RCC 7860 (cell line): ENCODE measurements around the gene FOXO6.

Experiments used
- DNase-seq: peaks from one replicate; pipeline ENCODE4 v3.0.0-alpha.2; 2015; ENCODE audit warnings: low spot score
- FAIRE-seq: peaks from 2 replicates; lab custom pipeline; 2012; peaks lifted over from hg19 to GRCh38; lab: Jason Lieb, UNC

The FOXO6 gene

GRCh38 chr1:41360786-41361494 lies at the start of gene FOXO6:
Gene FOXO6 (plus strand): TSS chr1:41361434.
- DNase-seq (peak; percentile 94), FAIRE-seq (peak; percentile 75)

- FAIRE-seq: no peak
- no peak for DNase-seq
These were observed 48.1 kb upstream of the FOXO6 start for GRCh38 chr1:41312991-41313645.

GRCh38 chr1:41313661-41314131 lies 47.5 kb upstream of the FOXO6 start:
- DNase-seq (no peak), FAIRE-seq (no peak)

GRCh38 chr1:41314376-41315145 lies 46.7 kb upstream of the FOXO6 start:
- DNase-seq (no peak), FAIRE-seq (no peak)

GRCh38 chr1:41315146-41315822 lies 46.0 kb upstream of the FOXO6 start:
- FAIRE-seq (no peak), DNase-seq (no peak)

- FAIRE-seq: no peak
These were observed 45.4 kb upstream of the FOXO6 start for GRCh38 chr1:41315871-41316270.

GRCh38 chr1:41317361-41317760 lies 43.9 kb upstream of the FOXO6 start:
- no peak for DNase-seq
- no peak for FAIRE-seq

More at GRCh38 chr1:41315871-41316270, 45.4 kb upstream of the FOXO6 start:
- no peak for DNase-seq

GRCh38 chr1:41318135-41318534 lies 43.1 kb upstream of the FOXO6 start:
- no peak for DNase-seq
- FAIRE-seq: no peak

- FAIRE-seq (no peak), DNase-seq (no peak)
These were observed 42.0 kb upstream of the FOXO6 start for GRCh38 chr1:41319106-41319755.

- FAIRE-seq (no peak), DNase-seq (no peak)
These were observed 41.2 kb upstream of the FOXO6 start for GRCh38 chr1:41319807-41320711.

GRCh38 chr1:41320895-41321676 lies 40.1 kb upstream of the FOXO6 start:
- no peak for DNase-seq
- FAIRE-seq: no peak

- no peak for DNase-seq
- no peak for FAIRE-seq
These were observed 39.1 kb upstream of the FOXO6 start for GRCh38 chr1:41322101-41322661.

GRCh38 chr1:41322835-41323234 lies 38.4 kb upstream of the FOXO6 start:
- FAIRE-seq (no peak), DNase-seq (peak; percentile 33)

GRCh38 chr1:41323243-41323642 lies 38.0 kb upstream of the FOXO6 start:
- DNase-seq (no peak), FAIRE-seq (no peak)

- DNase-seq (peak; percentile 13), FAIRE-seq (no peak)
These were observed 35.4 kb upstream of the FOXO6 start for GRCh38 chr1:41325801-41326200.

GRCh38 chr1:41327383-41327999 lies 33.7 kb upstream of the FOXO6 start:
- DNase-seq (no peak), FAIRE-seq (no peak)

- no peak for DNase-seq
- FAIRE-seq: no peak
These were observed 33.1 kb upstream of the FOXO6 start for GRCh38 chr1:41328001-41328615.
